HepG2 (cell line): Measurements from ENCODE around the gene NOL12. TPM values are rescaled to one million over a fixed set of nuclear protein-coding genes. Genes with fewer than 3 reads are reported as not detected.
A peak's percentile ranks its signal among the peaks of the same experiment; 100 is the strongest.

Experiments used
- ERF ChIP-seq: IDR thresholded peaks from 2 replicates; pipeline ENCODE4 v1.6.1; 2018; ENCODE audit warnings: missing biosample characterization, missing genetic modification reagents
- FOXP4 ChIP-seq: sonication (generic); formaldehyde crosslinking; IDR thresholded peaks from 2 replicates; pipeline ENCODE4 v1.4.0; 2020; ENCODE audit warnings: missing genetic modification reagents
- HMG20B ChIP-seq: conservative IDR thresholded peaks from 2 replicates; pipeline ENCODE4 v1.6.1; 2016; ENCODE audit warnings: missing genetic modification reagents, missing compliant biosample characterization
- HOMEZ ChIP-seq: IDR thresholded peaks from 2 replicates; pipeline ENCODE4 v1.6.1; 2016; ENCODE audit warnings: low read depth
- IKZF5 ChIP-seq: IDR thresholded peaks from 2 replicates; pipeline ENCODE4 v1.6.1; 2018; ENCODE audit warnings: missing genetic modification reagents, mild to moderate bottlenecking, missing compliant biosample characterization
- MTA3 ChIP-seq: sonication (generic); formaldehyde crosslinking; IDR thresholded peaks from 2 replicates; pipeline ENCODE4 v1.4.0; 2020; ENCODE audit warnings: missing genetic modification reagents
- MXD4 ChIP-seq: IDR thresholded peaks from 2 replicates; pipeline ENCODE4 v1.6.1; 2016; ENCODE audit warnings: mild to moderate bottlenecking, missing biosample characterization, missing genetic modification reagents
- NBN ChIP-seq: fragments of 450-650 bp; conservative IDR thresholded peaks from 2 replicates; pipeline ENCODE4 v1.6.1; 2017
- RORA ChIP-seq: sonication (generic); formaldehyde crosslinking; IDR thresholded peaks from 2 replicates; pipeline ENCODE4 v1.5.0; 2020; ENCODE audit warnings: mild to moderate bottlenecking, missing genetic modification reagents, moderate library complexity
- SCMH1 ChIP-seq: sonication (generic); formaldehyde crosslinking; IDR thresholded peaks from 2 replicates; pipeline ENCODE4 v1.9.0; 2021; ENCODE audit warnings: missing genetic modification reagents, mild to moderate bottlenecking, borderline replicate concordance
- SP5 ChIP-seq: IDR thresholded peaks from 2 replicates; pipeline ENCODE4 v1.6.1; 2016; ENCODE audit warnings: low read depth, borderline replicate concordance
- SRSF4 ChIP-seq: fragments of 200-400 bp; formaldehyde crosslinking; IDR thresholded peaks from one replicate; pipeline ENCODE4 v1.6.1; 2018; ENCODE audit warnings: mild to moderate bottlenecking, low read depth, low read length, moderate library complexity; ENCODE audit not compliant: poor library complexity, severe bottlenecking
- SUZ12 ChIP-seq: fragments of 150-350 bp; IDR thresholded peaks from 2 replicates; pipeline ENCODE4 v1.6.1; 2014; ENCODE audit warnings: low read depth, low read length
- TEF ChIP-seq: sonication (generic); formaldehyde crosslinking; IDR thresholded peaks from 2 replicates; pipeline ENCODE4 v1.5.0; 2020; ENCODE audit warnings: missing genetic modification reagents
- TRIM24 ChIP-seq: sonication (generic); formaldehyde crosslinking; IDR thresholded peaks from 2 replicates; pipeline ENCODE4 v1.8.0; 2022; ENCODE audit warnings: mild to moderate bottlenecking, missing genetic modification reagents
- ZNF180 ChIP-seq: sonication (generic); formaldehyde crosslinking; IDR thresholded peaks from 2 replicates; pipeline ENCODE4 v1.4.0; 2020; ENCODE audit warnings: low read depth, missing genetic modification reagents, borderline replicate concordance
- ZNF367 ChIP-seq: sonication (generic); formaldehyde crosslinking; IDR thresholded peaks from 2 replicates; pipeline ENCODE4 v1.4.0; 2020; ENCODE audit warnings: missing genetic modification reagents, borderline replicate concordance
- ZNF576 ChIP-seq: sonication (generic); formaldehyde crosslinking; IDR thresholded peaks from 2 replicates; pipeline ENCODE4 v1.4.0; 2020; ENCODE audit warnings: mild to moderate bottlenecking, missing genetic modification reagents
- polyA plus RNA-seq, 8 experiments: library from polyadenylated mRNA; depleted of rRNA in 3 of 8; stranded (reverse) in 7 of 8; unstranded in 1 of 8; fragments of >200 nt; fragmentation: Illumina TruSeq in 4 of 8; extraction: Trizol in 4 of 8; gene quantifications; 2 replicates each; pipeline versions ENCODE4 v1.2.1 to v1.2.3, GENCODE V29; 2011 to 2016; ENCODE audit warnings: low read depth in 4 of 8, missing spikeins in 1 of 8, mixed read lengths in 1 of 8; ENCODE audit not compliant: insufficient read depth in 1 of 8
- total RNA-seq, 5 experiments: library from RNA; depleted of rRNA; stranded (reverse); fragments of >200 nt; fragmentation: Illumina TruSeq; extraction: Trizol; gene quantifications; 2 replicates each; pipeline ENCODE4 v1.2.3, GENCODE V29; 2016; ENCODE audit warnings: low read depth in 1 of 5
- TF ChIP-seq, protein P1 (sequence below): sonication (generic); formaldehyde crosslinking; IDR thresholded peaks from 2 replicates; pipeline ENCODE4 v1.4.0; 2020; ENCODE audit warnings: missing genetic modification reagents, borderline replicate concordance
- TF ChIP-seq, protein P2 (sequence below): sonication (generic); formaldehyde crosslinking; IDR thresholded peaks from 2 replicates; pipeline ENCODE4 v1.5.0; 2020; ENCODE audit warnings: missing genetic modification reagents

The NOL12 gene
- total and polyA plus RNA-seq, 2 of the 13 experiments (the other 11 are each of a cell fraction or from before 2014, with no cell fraction given): 14.3 to 31.4 TPM

DNA sequence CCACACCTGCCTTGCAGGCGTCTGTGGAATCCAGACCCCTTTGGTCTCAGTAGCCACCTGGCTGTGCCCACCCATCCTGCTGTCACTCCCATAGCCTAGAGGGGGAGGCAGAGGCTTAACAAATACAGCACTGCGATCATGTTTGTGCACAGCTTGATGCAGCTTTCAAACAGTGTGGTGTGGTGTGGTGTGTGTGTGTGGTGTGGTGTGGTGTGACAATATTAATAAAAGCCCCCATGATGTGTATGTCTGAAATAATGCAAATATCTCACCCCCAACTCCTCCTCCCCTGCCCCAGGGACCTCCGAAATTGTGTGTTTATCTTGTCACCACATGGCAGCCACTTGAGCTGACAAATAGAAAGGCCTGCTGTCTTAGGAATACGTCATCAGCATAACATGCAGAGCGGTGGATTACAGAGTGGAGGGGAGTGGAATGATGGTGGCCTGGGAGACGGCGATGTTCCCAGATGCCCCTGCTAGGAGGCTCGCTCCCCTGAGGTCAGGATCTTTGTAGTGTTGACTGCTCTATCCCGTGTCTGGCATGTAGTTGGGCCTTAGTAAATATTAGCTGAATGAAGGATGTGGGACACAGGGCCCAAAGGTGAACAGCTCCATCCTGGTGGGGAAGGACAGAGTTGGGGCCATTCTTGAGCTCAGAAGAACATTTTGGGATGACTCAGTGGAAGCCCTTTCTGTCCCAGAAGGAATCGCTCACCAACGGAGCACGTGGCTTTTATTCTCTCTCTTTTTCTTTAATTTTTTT, 24.8 kb upstream of the NOL12 start (continued):
- TF ChIP-seq ZNF576 (CRISPR knock-in tag) (no peak), SP5 (peak; percentile 44; the same call in 1 of the 2 replicates), SUZ12 (no peak), TRIM24 (no peak), NBN (no peak), ERF (0 out of 2 replicates have a peak, but pooled peaks have one; percentile 46), HOMEZ (CRISPR knock-in tag) (0 out of 2 replicates have a peak, but pooled peaks have one; percentile 36), MTA3 (no peak), SRSF4 (no peak), ZNF367 (CRISPR knock-in tag) (no peak), HMG20B (CRISPR knock-in tag) (0 out of 2 replicates have a peak, but pooled peaks have one; percentile 37), SCMH1 (CRISPR knock-in tag) (no peak), MXD4 (0 out of 2 replicates have a peak, but pooled peaks have one; percentile 43), ZNF180 (CRISPR knock-in tag) (no peak), FOXP4 (CRISPR knock-in tag) (peak; percentile 58), RORA (CRISPR knock-in tag) (no peak), TEF (CRISPR knock-in tag) (no peak), IKZF5 (CRISPR knock-in tag) (no peak)
- TF ChIP-seq, protein P1, sequence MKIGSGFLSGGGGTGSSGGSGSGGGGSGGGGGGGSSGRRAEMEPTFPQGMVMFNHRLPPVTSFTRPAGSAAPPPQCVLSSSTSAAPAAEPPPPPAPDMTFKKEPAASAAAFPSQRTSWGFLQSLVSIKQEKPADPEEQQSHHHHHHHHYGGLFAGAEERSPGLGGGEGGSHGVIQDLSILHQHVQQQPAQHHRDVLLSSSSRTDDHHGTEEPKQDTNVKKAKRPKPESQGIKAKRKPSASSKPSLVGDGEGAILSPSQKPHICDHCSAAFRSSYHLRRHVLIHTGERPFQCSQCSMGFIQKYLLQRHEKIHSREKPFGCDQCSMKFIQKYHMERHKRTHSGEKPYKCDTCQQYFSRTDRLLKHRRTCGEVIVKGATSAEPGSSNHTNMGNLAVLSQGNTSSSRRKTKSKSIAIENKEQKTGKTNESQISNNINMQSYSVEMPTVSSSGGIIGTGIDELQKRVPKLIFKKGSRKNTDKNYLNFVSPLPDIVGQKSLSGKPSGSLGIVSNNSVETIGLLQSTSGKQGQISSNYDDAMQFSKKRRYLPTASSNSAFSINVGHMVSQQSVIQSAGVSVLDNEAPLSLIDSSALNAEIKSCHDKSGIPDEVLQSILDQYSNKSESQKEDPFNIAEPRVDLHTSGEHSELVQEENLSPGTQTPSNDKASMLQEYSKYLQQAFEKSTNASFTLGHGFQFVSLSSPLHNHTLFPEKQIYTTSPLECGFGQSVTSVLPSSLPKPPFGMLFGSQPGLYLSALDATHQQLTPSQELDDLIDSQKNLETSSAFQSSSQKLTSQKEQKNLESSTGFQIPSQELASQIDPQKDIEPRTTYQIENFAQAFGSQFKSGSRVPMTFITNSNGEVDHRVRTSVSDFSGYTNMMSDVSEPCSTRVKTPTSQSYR (CRISPR knock-in tag): peak; percentile 11; the same call in 1 of the 2 replicates
- TF ChIP-seq, protein P2, sequence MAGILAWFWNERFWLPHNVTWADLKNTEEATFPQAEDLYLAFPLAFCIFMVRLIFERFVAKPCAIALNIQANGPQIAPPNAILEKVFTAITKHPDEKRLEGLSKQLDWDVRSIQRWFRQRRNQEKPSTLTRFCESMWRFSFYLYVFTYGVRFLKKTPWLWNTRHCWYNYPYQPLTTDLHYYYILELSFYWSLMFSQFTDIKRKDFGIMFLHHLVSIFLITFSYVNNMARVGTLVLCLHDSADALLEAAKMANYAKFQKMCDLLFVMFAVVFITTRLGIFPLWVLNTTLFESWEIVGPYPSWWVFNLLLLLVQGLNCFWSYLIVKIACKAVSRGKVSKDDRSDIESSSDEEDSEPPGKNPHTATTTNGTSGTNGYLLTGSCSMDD: no peak
